Measurements from ENCODE around the gene FAM118B. TPM values are rescaled to one million over a fixed set of nuclear protein-coding genes. Genes with fewer than 3 reads are reported as not detected.

The FAM118B gene
- total RNA-seq, 2 donors from 2014 or later = 40.1 to 40.8 TPM

DNA sequence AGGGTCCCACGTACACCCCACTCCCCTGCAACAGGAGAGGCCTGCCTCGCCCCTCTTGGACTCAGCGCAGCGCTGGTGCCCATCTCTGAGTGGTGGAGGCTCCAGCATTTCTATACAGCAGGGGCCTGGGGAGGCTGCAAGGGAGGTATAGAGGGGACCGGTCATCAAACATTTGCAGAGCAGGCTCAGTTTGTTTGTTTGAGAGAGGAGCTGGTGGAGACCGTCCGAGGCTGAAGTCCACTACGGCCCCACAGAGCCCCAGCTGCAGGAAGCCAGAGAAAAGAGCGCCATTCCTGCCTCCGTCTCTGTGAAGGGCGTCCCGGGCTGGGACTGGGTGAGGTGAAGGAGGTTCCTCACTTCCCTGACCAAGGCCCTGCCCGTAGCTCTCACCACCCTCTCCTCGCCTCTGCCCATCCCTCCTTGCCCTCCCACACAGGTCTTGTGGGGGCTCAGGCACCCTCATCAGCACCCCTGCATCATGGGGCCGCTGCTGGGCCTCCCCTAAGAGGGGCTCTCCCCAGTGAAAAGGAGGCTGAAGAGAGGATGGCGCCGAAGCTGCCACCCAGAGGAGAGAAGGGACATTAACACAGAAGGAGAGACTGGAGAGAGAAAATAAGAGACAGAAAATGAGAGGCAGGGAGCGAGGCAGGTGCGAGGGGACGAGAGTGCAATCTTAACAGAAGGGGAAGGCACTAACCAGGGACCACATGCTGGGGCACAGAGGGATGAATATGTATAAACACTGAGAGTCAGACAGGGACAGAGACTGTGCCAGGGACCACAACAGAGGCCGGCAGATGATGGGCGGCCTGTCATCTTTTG is 24.7 kb upstream of the FAM118B start:
- H3K27ac Mint-ChIP-seq = no peak overlapping the region
- H3K4me1 ChIP-seq (ENCODE audit: control insufficient read depth, insufficient read depth, low read length) = no peaks in the 10 kb centered on the region

DNA sequence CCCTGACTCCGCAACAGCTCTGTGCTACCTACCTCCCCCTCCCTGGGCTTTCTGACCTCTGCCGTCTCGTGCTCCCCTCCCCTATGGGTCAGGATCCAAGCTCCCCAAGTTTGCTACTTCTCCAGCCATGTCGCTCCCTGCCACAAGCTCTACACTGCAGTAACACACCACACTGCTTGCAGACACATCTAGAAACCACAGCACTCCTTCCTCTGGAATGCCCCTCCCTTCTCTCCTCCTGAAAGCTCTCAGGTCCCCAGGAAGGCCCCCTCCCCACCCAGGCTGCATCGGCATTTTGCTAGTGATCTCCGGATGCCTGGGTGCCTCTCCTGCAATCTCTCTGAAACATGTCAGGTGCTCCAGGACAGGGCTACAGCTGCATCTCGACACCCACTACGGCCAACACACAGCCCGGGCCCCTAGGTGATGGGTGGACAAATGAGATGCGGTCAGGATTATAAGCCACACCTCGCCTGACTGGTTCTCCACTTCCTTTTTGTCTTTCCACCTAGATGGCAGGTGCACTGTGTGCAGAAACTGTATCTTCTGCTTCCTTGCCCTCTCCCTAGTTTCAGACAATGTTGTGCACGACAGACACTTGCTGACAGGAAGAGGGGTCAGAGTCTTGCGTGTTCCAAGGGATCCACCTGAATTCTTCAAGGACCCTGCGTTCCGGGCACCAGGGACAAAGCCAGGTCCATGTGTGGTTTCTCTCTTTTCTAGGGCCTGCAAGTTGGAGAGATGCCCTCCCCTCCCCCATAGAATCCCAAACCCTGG is 23.1 kb upstream of the FAM118B start:
- Histone ChIP-seq H3K9ac (ENCODE audit: extremely low read depth, low read length, poor library complexity, severe bottlenecking) (no peak overlapping the region), H3K4me1 (ENCODE audit: control insufficient read depth, insufficient read depth, low read length) (no peaks in the 10 kb centered on the region), H3K9me3 (ENCODE audit: control insufficient read depth, low read length) (no peaks in the 10 kb centered on the region), H3K27me3 (ENCODE audit: control insufficient read depth, insufficient read depth, low read length, poor library complexity, severe bottlenecking) (no peaks in the 10 kb centered on the region), H3K4me3 (ENCODE audit: low read length) (no peak overlapping the region), H3K27ac (ENCODE audit: low read depth, low read length) (no peak overlapping the region), H3K36me3 (ENCODE audit: control insufficient read depth, insufficient read depth, low read length) (peaks cover 28% of the 10 kb centered on the region)
- peaks cover 28% of the 10 kb centered on the region for H3K36me3 Mint-ChIP-seq (ENCODE audit: low read depth)
- no peak overlapping the region for H3K27ac Mint-ChIP-seq
- H3K4me3 Mint-ChIP-seq = no peak overlapping the region
- H3K27me3 Mint-ChIP-seq (ENCODE audit: insufficient read depth) = no peaks in the 10 kb centered on the region
- WGBS, 2 experiments (ENCODE audit: insufficient coverage in 1 of 2, insufficient read length in 1 of 2) = 89 to 91% methylated on average over 10 to 15 of the region's 15 CpGs
- no peak for DNase-seq
- H3K4me1 Mint-ChIP-seq = no peaks in the 10 kb centered on the region
- TF ChIP-seq, protein P1, sequence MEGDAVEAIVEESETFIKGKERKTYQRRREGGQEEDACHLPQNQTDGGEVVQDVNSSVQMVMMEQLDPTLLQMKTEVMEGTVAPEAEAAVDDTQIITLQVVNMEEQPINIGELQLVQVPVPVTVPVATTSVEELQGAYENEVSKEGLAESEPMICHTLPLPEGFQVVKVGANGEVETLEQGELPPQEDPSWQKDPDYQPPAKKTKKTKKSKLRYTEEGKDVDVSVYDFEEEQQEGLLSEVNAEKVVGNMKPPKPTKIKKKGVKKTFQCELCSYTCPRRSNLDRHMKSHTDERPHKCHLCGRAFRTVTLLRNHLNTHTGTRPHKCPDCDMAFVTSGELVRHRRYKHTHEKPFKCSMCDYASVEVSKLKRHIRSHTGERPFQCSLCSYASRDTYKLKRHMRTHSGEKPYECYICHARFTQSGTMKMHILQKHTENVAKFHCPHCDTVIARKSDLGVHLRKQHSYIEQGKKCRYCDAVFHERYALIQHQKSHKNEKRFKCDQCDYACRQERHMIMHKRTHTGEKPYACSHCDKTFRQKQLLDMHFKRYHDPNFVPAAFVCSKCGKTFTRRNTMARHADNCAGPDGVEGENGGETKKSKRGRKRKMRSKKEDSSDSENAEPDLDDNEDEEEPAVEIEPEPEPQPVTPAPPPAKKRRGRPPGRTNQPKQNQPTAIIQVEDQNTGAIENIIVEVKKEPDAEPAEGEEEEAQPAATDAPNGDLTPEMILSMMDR (conservative IDR thresholded peaks at IDR 0.05) = no peak
- no peaks in the 10 kb centered on the region for H3K9me3 Mint-ChIP-seq

More for the DNA sequence above, 24.7 kb upstream of the FAM118B start:
- H3K4me1 Mint-ChIP-seq = no peaks in the 10 kb centered on the region
- no peak overlapping the region for H3K9ac ChIP-seq (ENCODE audit: extremely low read depth, low read length, poor library complexity, severe bottlenecking)
- no peaks in the 10 kb centered on the region for H3K9me3 ChIP-seq (ENCODE audit: control insufficient read depth, low read length)
- peaks cover 12% of the 10 kb centered on the region for H3K36me3 ChIP-seq (ENCODE audit: control insufficient read depth, insufficient read depth, low read length)
- peaks cover 24% of the 10 kb centered on the region for H3K36me3 Mint-ChIP-seq (ENCODE audit: low read depth)
- no peak for DNase-seq
- H3K4me3 Mint-ChIP-seq = no peak overlapping the region
- no peak overlapping the region for H3K27ac ChIP-seq (ENCODE audit: low read depth, low read length)
- H3K4me3 ChIP-seq (ENCODE audit: low read length) = no peak overlapping the region
- no peaks in the 10 kb centered on the region for H3K27me3 ChIP-seq (ENCODE audit: control insufficient read depth, insufficient read depth, low read length, poor library complexity, severe bottlenecking)
- TF ChIP-seq, protein P1 (conservative IDR thresholded peaks at IDR 0.05) = peak; percentile 62
- H3K9me3 Mint-ChIP-seq = no peaks in the 10 kb centered on the region
- H3K27me3 Mint-ChIP-seq (ENCODE audit: insufficient read depth) = no peaks in the 10 kb centered on the region
- WGBS, 2 experiments (ENCODE audit: insufficient coverage in 1 of 2, insufficient read length in 1 of 2) = 78 to 83% methylated on average over 13 to 22 of the region's 22 CpGs

DNA sequence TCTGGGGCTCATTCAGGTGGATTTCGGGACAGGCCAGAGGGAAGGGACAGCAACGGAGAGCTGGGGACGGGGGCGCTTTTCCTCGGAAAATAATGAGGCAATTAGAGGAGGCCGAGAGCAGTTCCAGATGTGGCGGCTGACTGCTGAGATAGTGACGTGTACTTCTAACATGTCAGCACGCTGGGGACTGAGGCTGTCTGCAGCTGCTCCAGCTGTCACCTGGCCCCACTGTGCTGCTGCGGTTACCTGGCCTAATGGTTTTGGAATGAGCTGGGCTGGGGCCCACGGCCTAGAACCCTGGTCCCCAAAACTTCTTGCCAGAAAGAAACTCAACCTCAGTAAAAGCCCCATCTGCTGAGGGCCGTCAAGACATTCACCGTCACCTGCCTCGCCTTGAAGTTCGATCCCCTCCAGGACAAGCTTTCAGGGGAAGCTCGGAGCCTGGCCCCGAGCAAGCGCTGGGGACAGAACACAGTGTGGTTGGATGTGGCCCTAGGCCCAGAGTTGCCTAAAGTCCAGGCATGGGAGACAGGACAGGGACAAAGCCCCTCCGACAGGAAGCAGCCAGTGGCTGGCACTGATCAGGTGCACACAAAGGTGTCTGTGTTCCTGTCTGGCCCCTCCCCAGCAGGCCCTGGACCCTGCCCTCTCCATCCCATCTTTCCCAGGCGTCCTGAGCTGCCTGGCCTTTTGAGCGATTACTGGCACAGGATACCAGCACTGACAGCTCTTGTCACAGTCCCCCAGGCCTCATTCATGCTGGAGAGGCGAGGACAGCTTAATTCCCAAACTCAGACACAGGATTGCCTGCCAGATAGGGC is 22.3 kb upstream of the FAM118B start:
- Mint-ChIP-seq H3K9me3 (no peaks in the 10 kb centered on the region), H3K27me3 (ENCODE audit: insufficient read depth) (no peaks in the 10 kb centered on the region), H3K27ac (no peak overlapping the region), H3K4me1 (no peaks in the 10 kb centered on the region), H3K4me3 (no peak overlapping the region), H3K36me3 (ENCODE audit: low read depth) (peaks cover 28% of the 10 kb centered on the region)
- Histone ChIP-seq H3K36me3 (ENCODE audit: control insufficient read depth, insufficient read depth, low read length) (peaks cover 32% of the 10 kb centered on the region), H3K9ac (ENCODE audit: extremely low read depth, low read length, poor library complexity, severe bottlenecking) (no peak overlapping the region), H3K27me3 (ENCODE audit: control insufficient read depth, insufficient read depth, low read length, poor library complexity, severe bottlenecking) (no peaks in the 10 kb centered on the region), H3K27ac (ENCODE audit: low read depth, low read length) (no peak overlapping the region), H3K4me1 (ENCODE audit: control insufficient read depth, insufficient read depth, low read length) (no peaks in the 10 kb centered on the region), H3K9me3 (ENCODE audit: control insufficient read depth, low read length) (no peaks in the 10 kb centered on the region), H3K4me3 (ENCODE audit: low read length) (no peak overlapping the region)
- DNase-seq = no peak
- TF ChIP-seq, protein P1 (conservative IDR thresholded peaks at IDR 0.05) = no peak
- 86 to 87% methylated on average over 14 to 22 of the region's 22 CpGs for WGBS, 2 experiments (ENCODE audit: insufficient coverage in 1 of 2, insufficient read length in 1 of 2)
